Stimulated activated CD8-positive, alpha-beta memory T cell treated with anti-CD3 and anti-CD28 coated beads, Interleukin-4, amount 100 ng/mL, for 48 hours (primary cell): ENCODE measurements around the gene SLC29A2.
"Not testable (repeated sequence)": the region's sequence is repeated elsewhere in the genome, so short reads cannot be mapped to it uniquely, and the experiment has no call there.

Experiments
- DNase-seq: peaks from one replicate; pipeline ENCODE4 v3.0.0-alpha.2; 2020

The SLC29A2 gene

DNA sequence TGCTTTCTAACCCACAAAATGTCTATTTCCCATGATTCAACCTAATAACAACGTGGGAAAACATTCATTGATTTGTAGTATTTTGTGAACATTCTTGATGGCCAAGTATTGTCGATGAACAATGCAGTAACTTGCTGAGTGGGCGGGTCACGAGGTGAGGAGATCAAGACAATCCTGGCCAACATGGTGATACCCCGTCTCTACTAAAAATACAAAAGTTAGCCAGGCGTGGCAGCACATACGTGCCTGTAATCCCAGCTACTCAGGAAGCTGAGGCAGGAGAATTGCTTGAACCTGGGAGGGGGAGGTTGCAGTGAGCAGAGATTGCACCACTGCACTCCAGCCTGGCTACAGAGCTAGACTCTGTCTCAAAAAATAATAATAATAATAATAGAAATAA, 8.7 kb upstream of the SLC29A2 start:
- not testable (repeated sequence) for DNase-seq

- not testable (repeated sequence) for DNase-seq
These were observed 2.2 kb upstream of the SLC29A2 start for GRCh38 chr11:66373690-66374287.

- DNase-seq = no peak
These were observed 1.7 kb upstream of the SLC29A2 start for GRCh38 chr11:66373265-66373664.

- DNase-seq = no peak
These were observed 2.3 kb downstream of the SLC29A2 start for GRCh38 chr11:66369073-66369894.

GRCh38 chr11:66368484-66368883, 3.1 kb downstream of the SLC29A2 start:
- no peak for DNase-seq

DNA sequence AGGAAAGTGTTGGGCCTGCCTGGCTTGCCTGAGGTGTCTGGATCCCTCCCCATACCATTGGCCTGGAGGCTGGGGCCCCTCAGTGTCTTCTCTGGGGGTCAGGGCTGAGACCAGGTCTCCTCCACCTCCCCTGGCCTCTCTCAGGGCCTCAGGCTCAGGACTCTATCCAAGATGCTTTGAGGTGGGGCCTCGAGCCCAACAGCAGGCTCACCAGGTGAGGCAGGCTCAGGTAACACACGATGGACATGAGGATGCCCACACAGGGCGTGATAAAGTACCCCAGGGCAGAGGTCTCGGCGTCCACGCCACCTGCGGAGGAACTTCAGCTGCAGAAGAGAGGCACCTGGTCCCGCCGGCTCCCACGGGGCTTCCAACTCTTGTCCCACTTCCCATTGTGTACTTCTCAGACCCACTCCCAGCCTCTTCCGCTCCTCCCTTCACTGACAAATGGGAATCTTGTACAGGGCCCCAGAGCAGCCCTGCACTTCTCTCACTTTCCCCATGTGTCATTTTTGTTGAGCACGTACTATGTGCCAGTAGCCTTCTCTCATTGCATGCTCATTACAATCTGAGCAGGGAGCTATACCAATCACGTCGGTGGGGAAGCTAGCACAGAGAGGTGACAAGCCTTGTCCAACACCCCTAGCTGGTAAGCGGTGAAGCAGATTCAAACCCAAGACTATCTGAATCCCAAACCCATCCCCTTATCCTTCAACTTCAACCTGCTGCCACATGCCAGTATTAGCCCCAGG, 3.8 kb downstream of the SLC29A2 start:
- no peak for DNase-seq

DNA sequence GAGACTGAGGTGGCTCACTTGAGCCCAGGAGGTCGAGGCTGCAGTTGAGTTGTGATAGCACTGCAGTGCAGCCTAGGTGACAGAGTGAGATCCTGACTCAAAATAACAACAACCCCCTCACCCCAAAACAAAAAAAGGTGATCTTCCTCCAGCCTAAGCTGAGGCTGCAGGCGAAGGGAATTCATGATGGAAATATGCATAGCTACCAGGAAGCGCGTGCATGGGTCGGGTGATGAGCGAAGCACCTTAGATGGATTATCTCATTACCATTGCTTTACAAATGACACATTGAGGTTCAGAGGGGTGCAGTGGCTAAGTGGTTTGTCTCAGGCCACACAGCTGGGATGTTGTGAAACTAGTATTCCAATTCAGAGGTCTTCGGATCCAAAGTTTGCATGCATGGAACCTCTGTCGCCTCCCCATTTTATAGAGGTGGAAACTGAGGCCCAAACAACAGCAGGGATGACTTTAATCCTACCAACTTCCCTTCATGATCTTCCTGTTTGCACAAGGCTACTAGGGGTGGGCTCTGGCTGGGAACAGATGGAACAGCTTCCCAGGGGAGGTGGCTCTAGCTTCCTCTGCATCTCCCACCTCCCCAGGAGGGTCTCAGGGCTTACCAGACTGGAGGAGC, 4.6 kb downstream of the SLC29A2 start:
- DNase-seq = no peak

DNA sequence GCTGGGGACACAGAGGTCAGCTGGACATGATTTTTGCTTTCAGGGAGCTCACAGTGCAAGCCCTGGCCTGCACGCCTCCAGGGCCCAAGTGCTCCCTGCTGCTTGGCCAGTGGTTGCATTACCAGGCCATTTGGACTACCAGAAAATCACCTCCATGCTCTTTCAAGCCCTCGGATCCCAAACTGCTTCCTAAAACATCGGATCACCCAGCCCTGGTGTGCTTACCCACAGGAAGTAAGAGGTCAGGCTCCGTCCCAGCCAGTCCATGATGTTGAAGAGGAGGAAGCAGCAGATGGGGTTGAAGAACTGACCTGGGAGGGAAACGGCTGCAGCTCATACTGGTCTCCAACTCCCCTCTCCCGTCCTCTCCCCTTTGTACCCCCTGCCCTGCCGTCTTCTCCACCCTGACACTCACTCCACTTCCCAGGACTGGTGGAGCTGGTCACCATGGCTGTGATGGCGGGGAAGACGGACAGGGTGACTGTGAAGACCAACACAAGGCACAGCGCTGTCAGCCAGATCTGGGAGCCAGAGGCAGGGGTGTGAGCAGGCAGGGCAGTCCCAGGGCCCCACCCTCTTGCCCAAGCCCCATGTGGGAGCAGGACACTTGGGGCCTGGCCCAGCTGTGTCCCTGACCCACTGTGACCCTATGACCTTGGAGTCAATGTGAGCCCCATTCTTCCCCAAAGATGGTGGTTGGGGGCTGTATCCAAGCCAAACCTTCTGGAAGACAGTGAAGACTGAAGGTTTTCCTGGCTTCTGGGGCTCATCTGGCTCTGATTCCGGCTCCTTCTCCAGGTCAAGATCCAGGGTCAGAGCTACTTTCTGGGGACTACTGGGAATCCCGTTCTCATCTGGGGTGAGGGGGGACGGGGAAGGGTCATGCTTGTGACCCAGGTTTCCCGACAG, 5.6 kb downstream of the SLC29A2 start:
- no peak for DNase-seq

DNA sequence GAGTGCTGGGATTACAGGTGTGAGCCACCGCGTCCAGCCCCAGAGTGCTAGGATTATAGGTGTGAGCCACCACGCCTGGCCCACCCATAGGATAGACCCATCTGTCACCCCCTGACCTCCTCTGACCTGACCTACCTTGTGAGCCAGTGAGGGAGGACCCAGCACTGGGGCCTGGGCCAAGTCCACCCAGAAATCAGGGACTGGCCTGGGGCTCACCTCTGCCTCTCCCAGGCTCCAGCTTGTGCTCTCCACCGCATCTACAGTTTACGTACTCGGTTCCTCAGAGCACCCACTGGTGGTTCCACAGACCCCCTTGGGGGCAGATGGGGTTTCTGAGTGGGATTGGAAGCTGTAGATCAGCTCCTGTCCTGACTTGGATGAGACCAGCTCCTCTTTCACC, 6.4 kb downstream of the SLC29A2 start:
- no peak for DNase-seq

- DNase-seq = peak; percentile 95
These were observed 7.6 kb downstream of the SLC29A2 start for GRCh38 chr11:66363805-66364535.

- DNase-seq = no peak
These were observed 8.4 kb downstream of the SLC29A2 start for GRCh38 chr11:66363187-66363601.

GRCh38 chr11:66362481-66363147, 8.9 kb downstream of the SLC29A2 start:
- no peak for DNase-seq

- no peak for DNase-seq
These were observed 10.0 kb downstream of the SLC29A2 start for GRCh38 chr11:66361502-66361941.

- DNase-seq = no peak
These were observed 11.0 kb downstream of the SLC29A2 start for GRCh38 chr11:66360406-66361073.

GRCh38 chr11:66359662-66360087, 11.9 kb downstream of the SLC29A2 start:
- DNase-seq = no peak

- DNase-seq = not testable (repeated sequence)
These were observed 20.9 kb downstream of the SLC29A2 start for GRCh38 chr11:66350560-66351235.

GRCh38 chr11:66349084-66349386, 22.5 kb downstream of the SLC29A2 start:
- DNase-seq = no peak

DNA sequence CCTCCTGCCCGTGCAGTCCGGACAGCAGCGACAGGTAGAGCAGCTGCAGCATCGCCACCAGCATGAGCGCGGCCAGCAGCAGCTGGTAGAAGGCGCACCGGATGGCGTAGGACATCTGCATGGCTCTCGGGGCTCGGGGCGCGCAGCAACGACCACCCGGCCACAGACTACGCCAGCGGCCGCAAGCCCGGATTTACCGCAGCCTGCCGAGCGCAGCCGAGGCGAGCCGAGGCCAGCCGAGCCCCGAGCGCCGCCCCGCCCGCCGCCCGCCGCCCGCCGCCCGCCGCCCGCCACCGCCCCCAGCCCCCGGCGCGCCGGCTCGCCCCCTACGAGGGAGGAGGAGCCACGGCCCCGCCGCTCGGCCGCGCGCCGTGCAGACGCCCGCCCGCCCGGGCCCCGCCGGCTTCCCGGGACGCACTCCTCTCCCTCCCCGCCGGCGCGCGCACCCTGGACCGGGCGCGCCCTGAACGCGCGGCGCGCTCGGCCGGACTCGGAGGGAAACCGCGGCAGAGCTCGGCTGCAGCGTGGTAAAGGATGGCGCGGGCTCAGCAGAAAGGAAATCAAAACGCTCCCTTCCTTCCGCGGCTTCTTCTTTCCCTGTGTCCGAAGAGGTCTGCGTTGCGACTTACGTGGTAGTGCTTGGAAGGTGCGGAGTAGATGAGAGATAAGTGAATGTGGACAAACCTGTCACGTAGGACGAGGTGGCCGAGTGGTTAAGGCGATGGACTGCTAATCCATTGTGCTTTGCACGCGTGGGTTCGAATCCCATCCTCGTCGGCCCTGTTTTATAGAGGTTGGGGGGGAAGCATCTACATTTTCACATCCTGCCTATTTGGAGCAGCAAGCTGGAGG, 23.9 kb downstream of the SLC29A2 start, which contains the start of gene B4GAT1:
Gene B4GAT1 (minus strand): TSS at position 205 of the 852 bp plus-strand sequence. CDS start 84 bp downstream, at position 121.
- peak; percentile 91 for DNase-seq
